Endothelial cell of umbilical vein (primary cell): ENCODE data around the gene FHIT.

Experiments
- CTCF ChIP-seq, 2 donors: IDR thresholded peaks; 1 replicate in 1 of 2; 2 replicates in 1 of 2; pipeline ENCODE4 v1.5.1; 2011; ENCODE audit warnings: low read length in 2 of 2, mild to moderate bottlenecking in 2 of 2, moderate library complexity in 2 of 2, control low read depth in 1 of 2, inconsistent platforms in 1 of 2, low read depth in 1 of 2; ENCODE audit not compliant: insufficient read depth in 1 of 2; ENCODE audit errors: extremely low read depth in 1 of 2
- EZH2 ChIP-seq: IDR thresholded peaks from 2 replicates; pipeline ENCODE4 v1.6.1; 2012; ENCODE audit warnings: borderline replicate concordance, low read depth, mild to moderate bottlenecking, moderate library complexity, low read length, inconsistent platforms; ENCODE audit not compliant: severe bottlenecking
- FOS ChIP-seq: IDR thresholded peaks from 2 replicates; pipeline ENCODE4 v1.6.1; 2011; ENCODE audit warnings: mild to moderate bottlenecking, low read length, moderate library complexity, borderline replicate concordance; ENCODE audit not compliant: insufficient read depth
- GATA2 ChIP-seq: IDR thresholded peaks from 2 replicates; pipeline ENCODE4 v1.7.0; 2011; ENCODE audit warnings: low read depth, mild to moderate bottlenecking, moderate library complexity, mixed read lengths, low read length; ENCODE audit not compliant: insufficient read length, insufficient read depth
- JUN ChIP-seq: IDR thresholded peaks from 2 replicates; pipeline ENCODE4 v1.6.1; 2011; ENCODE audit warnings: borderline replicate concordance, low read depth; ENCODE audit not compliant: insufficient read length, insufficient read depth
- MAX ChIP-seq: IDR thresholded peaks from 2 replicates; pipeline ENCODE4 v1.6.1; 2011; ENCODE audit not compliant: insufficient read depth, insufficient read length
- MYC ChIP-seq: IDR thresholded peaks from one replicate; pipeline ENCODE4 v1.6.1; 2011; ENCODE audit warnings: mild to moderate bottlenecking, low read depth, low read length
- POLR2A ChIP-seq: IDR thresholded peaks from 2 replicates; pipeline ENCODE4 v1.6.1; 2012; ENCODE audit warnings: low read depth, mild to moderate bottlenecking, control low read depth, low read length
- POLR2AphosphoS5 ChIP-seq: IDR thresholded peaks from 2 replicates; pipeline ENCODE4 v1.6.1; 2012; ENCODE audit warnings: low read depth, mild to moderate bottlenecking, control low read depth, low read length, moderate library complexity; ENCODE audit not compliant: insufficient read depth

DNA sequence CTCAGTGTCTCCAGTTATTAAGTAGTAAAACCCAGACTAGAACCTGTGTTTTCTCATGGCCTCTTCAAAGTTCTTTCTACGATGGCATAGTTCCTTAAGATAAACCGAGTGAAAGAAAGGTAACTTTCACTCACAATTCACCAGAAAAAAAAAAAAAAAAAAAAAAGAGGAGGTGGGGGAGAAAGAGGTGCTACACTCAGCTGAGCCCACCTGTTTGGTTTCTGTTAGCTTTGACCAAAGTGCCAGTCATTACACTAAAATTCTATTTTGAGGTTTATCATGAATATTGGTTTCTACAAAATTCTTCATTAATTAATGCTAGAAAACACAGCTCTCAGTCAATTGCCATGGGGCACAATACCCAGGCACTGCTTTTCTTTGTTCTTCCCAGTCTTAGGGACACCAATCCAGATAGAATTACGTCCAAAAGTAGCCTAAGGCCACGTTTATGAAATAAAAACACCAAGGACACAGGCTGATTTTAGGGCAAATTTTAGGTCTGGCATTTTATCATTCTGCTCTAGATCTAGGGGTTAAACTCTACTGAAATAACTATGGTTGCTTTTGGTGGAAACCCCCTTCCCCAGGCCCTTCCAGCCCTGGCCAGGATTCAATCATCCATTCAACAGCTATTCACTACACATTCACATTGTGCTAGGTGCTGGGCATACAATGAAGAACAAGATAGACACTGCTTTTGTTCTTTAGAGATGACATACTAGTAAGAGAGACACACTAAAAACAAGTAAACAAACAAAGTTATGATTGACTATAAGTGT is 1097.8 kb downstream of the FHIT start:
- TF ChIP-seq CTCF (IDR thresholded peaks at IDR 0.05; ENCODE audit: extremely low read depth in 1 of 2, insufficient read depth in 1 of 2, low read depth in 1 of 2, low read length in 2 of 2) (no peak), POLR2A (no peak), EZH2 (no peak), GATA2 (no peak), POLR2AphosphoS5 (no peak), JUN (no peak), MAX (no peak), FOS (no peak), MYC (no peak)
